GM23338 (cell line): Measurements from ENCODE around the gene MORN4. TPM values are rescaled to one million over a fixed set of nuclear protein-coding genes. Genes with fewer than 3 reads are reported as not detected.

Experiments used
- ATAC-seq: fragments of 200-7000 bp; cut with Tn5 transposase; 3 replicates; pipeline ENCODE4 v1.9.1; 2020
- DNase-seq: peaks from one replicate; pipeline ENCODE4 v3.0.0-alpha.2; 2015; ENCODE audit warnings: low spot score
- H2AFZ ChIP-seq: fragments of 200-600 bp; sonication (generic); 2 replicates; pipeline ENCODE4 v1.8.0; 2016; ENCODE audit warnings: antibody characterized with exemption, mild to moderate bottlenecking, moderate library complexity
- H3F3A ChIP-seq: fragments of 200-600 bp; sonication (generic); replicated peaks from 2 replicates; pipeline ENCODE4 v1.8.0; 2017; ENCODE audit warnings: antibody characterized with exemption, mixed run types, low read depth
- H3K27ac ChIP-seq: fragments of 200-600 bp; sonication (generic); 2 replicates; pipeline ENCODE4 v1.6.1; 2016; ENCODE audit warnings: low read depth
- H3K27me3 ChIP-seq: fragments of 200-600 bp; sonication (generic); 2 replicates; pipeline ENCODE4 v1.8.0; 2016; ENCODE audit warnings: mild to moderate bottlenecking, mixed run types, moderate library complexity; ENCODE audit not compliant: insufficient read depth
- H3K36me3 ChIP-seq: fragments of 200-600 bp; sonication (generic); 2 replicates; pipeline ENCODE4 v1.8.0; 2016; ENCODE audit warnings: mild to moderate bottlenecking; ENCODE audit not compliant: insufficient read depth
- H3K4me1 ChIP-seq: fragments of 200-600 bp; sonication (generic); 2 replicates; pipeline ENCODE4 v1.8.0; 2016; ENCODE audit warnings: mild to moderate bottlenecking, moderate library complexity; ENCODE audit not compliant: insufficient read depth
- H3K4me2 ChIP-seq: fragments of 200-600 bp; sonication (generic); 2 replicates; pipeline ENCODE4 v1.7.1; 2017; ENCODE audit warnings: mixed run types
- H3K4me3 ChIP-seq: fragments of 200-600 bp; sonication (generic); 2 replicates; pipeline ENCODE4 v1.6.1; 2016; ENCODE audit warnings: mixed run types
- H3K79me2 ChIP-seq: fragments of 200-600 bp; sonication (generic); replicated peaks from 2 replicates; pipeline ENCODE4 v1.8.0; 2017; ENCODE audit warnings: mild to moderate bottlenecking; ENCODE audit not compliant: insufficient read depth
- H3K9me2 ChIP-seq: fragments of 200-600 bp; sonication (generic); 2 replicates; pipeline ENCODE4 v1.8.0; 2017; ENCODE audit not compliant: insufficient read depth
- H4K20me1 ChIP-seq: fragments of 200-600 bp; sonication (generic); replicated peaks from 2 replicates; pipeline ENCODE4 v1.8.0; 2017; ENCODE audit warnings: mild to moderate bottlenecking; ENCODE audit not compliant: insufficient read depth
- H3K27ac Mint-ChIP-seq: 2 replicates; pipeline ENCODE4 v1.8.0; 2020; ENCODE audit warnings: inconsistent platforms, mild to moderate bottlenecking, moderate library complexity, mixed read lengths
- H3K27me3 Mint-ChIP-seq: 3 replicates; pipeline ENCODE4 v1.8.0; 2022; ENCODE audit warnings: low read depth, mild to moderate bottlenecking, moderate library complexity, mixed read lengths, inconsistent platforms; ENCODE audit not compliant: insufficient read depth, poor library complexity
- H3K36me3 Mint-ChIP-seq: 3 replicates; pipeline ENCODE4 v1.8.0; 2021; ENCODE audit warnings: low read depth, mild to moderate bottlenecking, inconsistent platforms, moderate library complexity, mixed read lengths
- H3K4me1 Mint-ChIP-seq: 3 replicates; pipeline ENCODE4 v1.8.0; 2020; ENCODE audit warnings: mild to moderate bottlenecking, inconsistent platforms, mixed read lengths
- H3K4me3 Mint-ChIP-seq: 3 replicates; pipeline ENCODE4 v1.8.0; 2021; ENCODE audit warnings: moderate library complexity, mild to moderate bottlenecking, inconsistent platforms, mixed read lengths
- H3K9me3 Mint-ChIP-seq: 3 replicates; pipeline ENCODE4 v1.8.0; 2020; ENCODE audit warnings: moderate library complexity, mild to moderate bottlenecking, inconsistent platforms, mixed read lengths
- CREB1 ChIP-seq: fragments of 250-450 bp; sonication (Bioruptor Pico); IDR thresholded peaks from 2 replicates; pipeline ENCODE4 v1.5.0; 2020; ENCODE audit warnings: low read depth, mild to moderate bottlenecking, moderate library complexity
- EZH2phosphoT487 ChIP-seq: fragments of 200-600 bp; sonication (generic); IDR thresholded peaks from one replicate; pipeline ENCODE4 v1.8.1; 2018; ENCODE audit warnings: antibody characterized with exemption; ENCODE audit not compliant: unreplicated experiment
- JUNB ChIP-seq: IDR thresholded peaks from one replicate; pipeline ENCODE4 v1.6.1; 2016; ENCODE audit warnings: antibody characterized with exemption; ENCODE audit not compliant: unreplicated experiment
- NANOG ChIP-seq: IDR thresholded peaks from 2 replicates; pipeline ENCODE4 v1.6.1; 2016; ENCODE audit warnings: antibody characterized with exemption, borderline replicate concordance
- STAT1 ChIP-seq: IDR thresholded peaks from one replicate; pipeline ENCODE4 v1.6.1; 2016; ENCODE audit warnings: antibody characterized with exemption; ENCODE audit not compliant: unreplicated experiment
- ZNF331 ChIP-seq: fragments of 250-450 bp; sonication (Bioruptor Pico); IDR thresholded peaks from 2 replicates; pipeline ENCODE4 v1.5.0; 2020; ENCODE audit warnings: low read depth, mild to moderate bottlenecking, moderate library complexity
- polyA plus RNA-seq: library from polyadenylated mRNA; unstranded; fragments of >200 nt; fragmentation: Nextera tagmentation; extraction: Ambion mirVana; gene quantifications from 2 replicates; pipeline ENCODE4 v1.2.1, GENCODE V29; 2016
- total RNA-seq: library from RNA; depleted of rRNA; stranded (reverse); fragments of >200 nt; shearing (Covaris generic); gene quantifications from 2 replicates; pipeline ENCODE4 v1.2.3, GENCODE V29; 2014
- TF ChIP-seq, protein P1 (sequence below): fragments of 250-450 bp; sonication (Bioruptor Pico); IDR thresholded peaks from 2 replicates; pipeline ENCODE4 v1.5.0; 2020; ENCODE audit warnings: mild to moderate bottlenecking, moderate library complexity
- TF ChIP-seq, protein P2 (sequence below), 2 experiments: fragments of 200-600 bp in 1 of 2; sonication (generic) in 1 of 2; conservative IDR thresholded peaks; 2 replicates each; pipeline versions ENCODE4 v1.5.1 to v1.6.1; 2016 to 2017; ENCODE audit warnings: antibody characterized with exemption in 2 of 2, low read depth in 2 of 2, mild to moderate bottlenecking in 2 of 2, moderate library complexity in 1 of 2
- TF ChIP-seq, protein P3 (sequence below): IDR thresholded peaks from one replicate; pipeline ENCODE4 v1.6.1; 2018; ENCODE audit warnings: antibody characterized with exemption; ENCODE audit not compliant: unreplicated experiment

MORN4 gene
- total and polyA plus RNA-seq, 2 experiments from 2014 or later = 9.0 to 50.0 TPM

DNA sequence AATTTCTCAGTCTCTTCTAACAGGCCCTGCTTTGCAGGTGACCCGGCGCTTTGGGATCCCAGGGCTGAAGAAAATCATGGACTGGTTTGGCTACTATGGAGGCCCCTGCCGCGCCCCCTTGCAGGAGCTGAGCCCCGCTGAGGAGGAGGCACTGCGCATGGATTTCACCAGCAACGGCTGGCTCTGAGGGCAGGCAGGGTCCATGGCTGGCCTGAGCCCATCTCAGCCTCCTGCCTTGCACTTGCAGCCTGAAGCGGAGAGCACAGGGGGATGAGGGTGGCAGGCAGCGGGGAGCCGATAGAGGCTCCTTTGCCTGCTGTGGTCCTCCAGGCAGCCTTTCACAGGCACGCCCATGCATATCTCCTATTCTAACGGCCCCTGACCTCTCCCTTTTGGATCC lies 21.8 kb downstream of the MORN4 start:
- no peak overlapping the region for H2AFZ ChIP-seq
- Mint-ChIP-seq H3K4me1 (peaks cover 10% of the 10 kb centered on the region), H3K27ac (no peak overlapping the region), H3K9me3 (no peaks in the 10 kb centered on the region), H3K36me3 (no peaks in the 10 kb centered on the region), H3K4me3 (no peak overlapping the region), H3K27me3 (peaks cover 4% of the 10 kb centered on the region)
- H3K36me3 ChIP-seq = no peaks in the 10 kb centered on the region
- H3K9me2 ChIP-seq = no peaks in the 10 kb centered on the region
- H4K20me1 ChIP-seq = 0 out of 2 replicates have a peak, but pooled peaks cover 3% of the 10 kb centered on the region
- H3K79me2 ChIP-seq = no peaks in the 10 kb centered on the region
- no peak overlapping the region for H3K4me3 ChIP-seq
- H3F3A ChIP-seq = no peaks in the 10 kb centered on the region
- no peaks in the 10 kb centered on the region for H3K4me1 ChIP-seq
- no peak overlapping the region for H3K27ac ChIP-seq
- DNase-seq (no peak), ATAC-seq (peak; percentile 60)
- TF ChIP-seq CREB1 (CRISPR knock-in tag) = no peak
- TF ChIP-seq EZH2phosphoT487 = no peak
- no peak for TF ChIP-seq NANOG
- TF ChIP-seq, protein P1, sequence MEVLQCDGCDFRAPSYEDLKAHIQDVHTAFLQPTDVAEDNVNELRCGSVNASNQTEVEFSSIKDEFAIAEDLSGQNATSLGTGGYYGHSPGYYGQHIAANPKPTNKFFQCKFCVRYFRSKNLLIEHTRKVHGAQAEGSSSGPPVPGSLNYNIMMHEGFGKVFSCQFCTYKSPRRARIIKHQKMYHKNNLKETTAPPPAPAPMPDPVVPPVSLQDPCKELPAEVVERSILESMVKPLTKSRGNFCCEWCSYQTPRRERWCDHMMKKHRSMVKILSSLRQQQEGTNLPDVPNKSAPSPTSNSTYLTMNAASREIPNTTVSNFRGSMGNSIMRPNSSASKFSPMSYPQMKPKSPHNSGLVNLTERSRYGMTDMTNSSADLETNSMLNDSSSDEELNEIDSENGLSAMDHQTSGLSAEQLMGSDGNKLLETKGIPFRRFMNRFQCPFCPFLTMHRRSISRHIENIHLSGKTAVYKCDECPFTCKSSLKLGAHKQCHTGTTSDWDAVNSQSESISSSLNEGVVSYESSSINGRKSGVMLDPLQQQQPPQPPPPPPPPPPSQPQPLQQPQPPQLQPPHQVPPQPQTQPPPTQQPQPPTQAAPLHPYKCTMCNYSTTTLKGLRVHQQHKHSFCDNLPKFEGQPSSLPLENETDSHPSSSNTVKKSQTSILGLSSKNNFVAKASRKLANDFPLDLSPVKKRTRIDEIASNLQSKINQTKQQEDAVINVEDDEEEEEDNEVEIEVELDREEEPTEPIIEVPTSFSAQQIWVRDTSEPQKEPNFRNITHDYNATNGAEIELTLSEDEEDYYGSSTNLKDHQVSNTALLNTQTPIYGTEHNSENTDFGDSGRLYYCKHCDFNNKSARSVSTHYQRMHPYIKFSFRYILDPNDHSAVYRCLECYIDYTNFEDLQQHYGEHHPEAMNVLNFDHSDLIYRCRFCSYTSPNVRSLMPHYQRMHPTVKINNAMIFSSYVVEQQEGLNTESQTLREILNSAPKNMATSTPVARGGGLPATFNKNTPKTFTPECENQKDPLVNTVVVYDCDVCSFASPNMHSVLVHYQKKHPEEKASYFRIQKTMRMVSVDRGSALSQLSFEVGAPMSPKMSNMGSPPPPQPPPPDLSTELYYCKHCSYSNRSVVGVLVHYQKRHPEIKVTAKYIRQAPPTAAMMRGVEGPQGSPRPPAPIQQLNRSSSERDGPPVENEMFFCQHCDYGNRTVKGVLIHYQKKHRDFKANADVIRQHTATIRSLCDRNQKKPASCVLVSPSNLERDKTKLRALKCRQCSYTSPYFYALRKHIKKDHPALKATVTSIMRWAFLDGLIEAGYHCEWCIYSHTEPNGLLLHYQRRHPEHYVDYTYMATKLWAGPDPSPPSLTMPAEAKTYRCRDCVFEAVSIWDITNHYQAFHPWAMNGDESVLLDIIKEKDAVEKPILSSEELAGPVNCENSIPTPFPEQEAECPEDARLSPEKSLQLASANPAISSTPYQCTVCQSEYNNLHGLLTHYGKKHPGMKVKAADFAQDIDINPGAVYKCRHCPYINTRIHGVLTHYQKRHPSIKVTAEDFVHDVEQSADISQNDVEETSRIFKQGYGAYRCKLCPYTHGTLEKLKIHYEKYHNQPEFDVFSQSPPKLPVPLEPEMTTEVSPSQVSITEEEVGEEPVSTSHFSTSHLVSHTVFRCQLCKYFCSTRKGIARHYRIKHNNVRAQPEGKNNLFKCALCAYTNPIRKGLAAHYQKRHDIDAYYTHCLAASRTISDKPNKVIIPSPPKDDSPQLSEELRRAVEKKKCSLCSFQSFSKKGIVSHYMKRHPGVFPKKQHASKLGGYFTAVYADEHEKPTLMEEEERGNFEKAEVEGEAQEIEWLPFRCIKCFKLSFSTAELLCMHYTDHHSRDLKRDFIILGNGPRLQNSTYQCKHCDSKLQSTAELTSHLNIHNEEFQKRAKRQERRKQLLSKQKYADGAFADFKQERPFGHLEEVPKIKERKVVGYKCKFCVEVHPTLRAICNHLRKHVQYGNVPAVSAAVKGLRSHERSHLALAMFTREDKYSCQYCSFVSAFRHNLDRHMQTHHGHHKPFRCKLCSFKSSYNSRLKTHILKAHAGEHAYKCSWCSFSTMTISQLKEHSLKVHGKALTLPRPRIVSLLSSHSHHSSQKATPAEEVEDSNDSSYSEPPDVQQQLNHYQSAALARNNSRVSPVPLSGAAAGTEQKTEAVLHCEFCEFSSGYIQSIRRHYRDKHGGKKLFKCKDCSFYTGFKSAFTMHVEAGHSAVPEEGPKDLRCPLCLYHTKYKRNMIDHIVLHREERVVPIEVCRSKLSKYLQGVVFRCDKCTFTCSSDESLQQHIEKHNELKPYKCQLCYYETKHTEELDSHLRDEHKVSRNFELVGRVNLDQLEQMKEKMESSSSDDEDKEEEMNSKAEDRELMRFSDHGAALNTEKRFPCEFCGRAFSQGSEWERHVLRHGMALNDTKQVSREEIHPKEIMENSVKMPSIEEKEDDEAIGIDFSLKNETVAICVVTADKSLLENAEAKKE = no peak
- TF ChIP-seq, protein P2, sequence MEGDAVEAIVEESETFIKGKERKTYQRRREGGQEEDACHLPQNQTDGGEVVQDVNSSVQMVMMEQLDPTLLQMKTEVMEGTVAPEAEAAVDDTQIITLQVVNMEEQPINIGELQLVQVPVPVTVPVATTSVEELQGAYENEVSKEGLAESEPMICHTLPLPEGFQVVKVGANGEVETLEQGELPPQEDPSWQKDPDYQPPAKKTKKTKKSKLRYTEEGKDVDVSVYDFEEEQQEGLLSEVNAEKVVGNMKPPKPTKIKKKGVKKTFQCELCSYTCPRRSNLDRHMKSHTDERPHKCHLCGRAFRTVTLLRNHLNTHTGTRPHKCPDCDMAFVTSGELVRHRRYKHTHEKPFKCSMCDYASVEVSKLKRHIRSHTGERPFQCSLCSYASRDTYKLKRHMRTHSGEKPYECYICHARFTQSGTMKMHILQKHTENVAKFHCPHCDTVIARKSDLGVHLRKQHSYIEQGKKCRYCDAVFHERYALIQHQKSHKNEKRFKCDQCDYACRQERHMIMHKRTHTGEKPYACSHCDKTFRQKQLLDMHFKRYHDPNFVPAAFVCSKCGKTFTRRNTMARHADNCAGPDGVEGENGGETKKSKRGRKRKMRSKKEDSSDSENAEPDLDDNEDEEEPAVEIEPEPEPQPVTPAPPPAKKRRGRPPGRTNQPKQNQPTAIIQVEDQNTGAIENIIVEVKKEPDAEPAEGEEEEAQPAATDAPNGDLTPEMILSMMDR (conservative IDR thresholded peaks at IDR 0.05; ENCODE audit: low read depth in 2 of 2) = no peak
- TF ChIP-seq ZNF331 = no peak
- no peak for TF ChIP-seq STAT1
- TF ChIP-seq, protein P3, sequence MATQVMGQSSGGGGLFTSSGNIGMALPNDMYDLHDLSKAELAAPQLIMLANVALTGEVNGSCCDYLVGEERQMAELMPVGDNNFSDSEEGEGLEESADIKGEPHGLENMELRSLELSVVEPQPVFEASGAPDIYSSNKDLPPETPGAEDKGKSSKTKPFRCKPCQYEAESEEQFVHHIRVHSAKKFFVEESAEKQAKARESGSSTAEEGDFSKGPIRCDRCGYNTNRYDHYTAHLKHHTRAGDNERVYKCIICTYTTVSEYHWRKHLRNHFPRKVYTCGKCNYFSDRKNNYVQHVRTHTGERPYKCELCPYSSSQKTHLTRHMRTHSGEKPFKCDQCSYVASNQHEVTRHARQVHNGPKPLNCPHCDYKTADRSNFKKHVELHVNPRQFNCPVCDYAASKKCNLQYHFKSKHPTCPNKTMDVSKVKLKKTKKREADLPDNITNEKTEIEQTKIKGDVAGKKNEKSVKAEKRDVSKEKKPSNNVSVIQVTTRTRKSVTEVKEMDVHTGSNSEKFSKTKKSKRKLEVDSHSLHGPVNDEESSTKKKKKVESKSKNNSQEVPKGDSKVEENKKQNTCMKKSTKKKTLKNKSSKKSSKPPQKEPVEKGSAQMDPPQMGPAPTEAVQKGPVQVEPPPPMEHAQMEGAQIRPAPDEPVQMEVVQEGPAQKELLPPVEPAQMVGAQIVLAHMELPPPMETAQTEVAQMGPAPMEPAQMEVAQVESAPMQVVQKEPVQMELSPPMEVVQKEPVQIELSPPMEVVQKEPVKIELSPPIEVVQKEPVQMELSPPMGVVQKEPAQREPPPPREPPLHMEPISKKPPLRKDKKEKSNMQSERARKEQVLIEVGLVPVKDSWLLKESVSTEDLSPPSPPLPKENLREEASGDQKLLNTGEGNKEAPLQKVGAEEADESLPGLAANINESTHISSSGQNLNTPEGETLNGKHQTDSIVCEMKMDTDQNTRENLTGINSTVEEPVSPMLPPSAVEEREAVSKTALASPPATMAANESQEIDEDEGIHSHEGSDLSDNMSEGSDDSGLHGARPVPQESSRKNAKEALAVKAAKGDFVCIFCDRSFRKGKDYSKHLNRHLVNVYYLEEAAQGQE = no peak
- TF ChIP-seq JUNB = no peak
- no peaks in the 10 kb centered on the region for H3K27me3 ChIP-seq
- no peak overlapping the region for H3K4me2 ChIP-seq
